H9 (cell line): Measurements from ENCODE around the gene ABCA4. TPM values are rescaled to one million over a fixed set of nuclear protein-coding genes. Genes with fewer than 3 reads are reported as not detected.

Source experiments
- DNase-seq: peaks from one replicate; pipeline ENCODE4 v3.0.0-alpha.2; 2017
- H2AFZ ChIP-seq: one replicate; pipeline ENCODE4 v1.6.1; 2013; ENCODE audit warnings: mild to moderate bottlenecking, low read length, control low read depth, moderate library complexity
- H2AK5ac ChIP-seq: 2 replicates; pipeline ENCODE4 v1.6.1; 2013; ENCODE audit warnings: low read length, control low read depth, mixed read lengths; ENCODE audit not compliant: insufficient read length
- H2BK120ac ChIP-seq: one replicate; pipeline ENCODE4 v1.6.1; 2013; ENCODE audit warnings: low read depth, mild to moderate bottlenecking, low read length, control low read depth, inconsistent platforms; ENCODE audit not compliant: poor library complexity, severe bottlenecking
- H2BK12ac ChIP-seq: 2 replicates; pipeline ENCODE4 v1.6.1; 2013; ENCODE audit warnings: low read length, control low read depth, mixed read lengths, low read depth; ENCODE audit not compliant: insufficient read length
- H2BK15ac ChIP-seq: 2 replicates; pipeline ENCODE4 v1.6.1; 2013; ENCODE audit warnings: low read depth, low read length, control low read depth
- H2BK20ac ChIP-seq: one replicate; pipeline ENCODE4 v1.6.1; 2013; ENCODE audit warnings: low read depth, mild to moderate bottlenecking, low read length, control low read depth, inconsistent platforms; ENCODE audit not compliant: poor library complexity, severe bottlenecking
- H2BK5ac ChIP-seq: 2 replicates; pipeline ENCODE4 v1.6.1; 2013; ENCODE audit warnings: low read length, control low read depth, mixed read lengths; ENCODE audit not compliant: insufficient read length
- H3K14ac ChIP-seq: 2 replicates; pipeline ENCODE4 v1.6.1; 2013; ENCODE audit warnings: low read length, control low read depth; ENCODE audit not compliant: insufficient read depth
- H3K18ac ChIP-seq: 2 replicates; pipeline ENCODE4 v1.6.1; 2013; ENCODE audit warnings: low read depth, mild to moderate bottlenecking, mixed read lengths, low read length, control low read depth; ENCODE audit not compliant: insufficient read length
- H3K23ac ChIP-seq: 2 replicates; pipeline ENCODE4 v1.6.1; 2013; ENCODE audit warnings: low read length, control low read depth, mixed read lengths, low read depth; ENCODE audit not compliant: insufficient read length
- H3K23me2 ChIP-seq: 2 replicates; pipeline ENCODE4 v1.6.1; 2013; ENCODE audit warnings: low read depth, mild to moderate bottlenecking, mixed read lengths, low read length, control low read depth; ENCODE audit not compliant: insufficient read length, poor library complexity, severe bottlenecking
- H3K27ac ChIP-seq: 2 replicates; pipeline ENCODE4 v1.5.1; 2013; ENCODE audit warnings: low read length, control low read depth, mixed read lengths, low read depth; ENCODE audit not compliant: insufficient read length
- H3K27me3 ChIP-seq: 2 replicates; pipeline ENCODE4 v1.6.1; 2013; ENCODE audit warnings: low read length, control low read depth, inconsistent platforms; ENCODE audit not compliant: insufficient read depth
- H3K4ac ChIP-seq: 2 replicates; pipeline ENCODE4 v1.6.1; 2013; ENCODE audit warnings: low read depth, mild to moderate bottlenecking, control low read depth, inconsistent platforms, low read length, moderate library complexity
- H3K4me1 ChIP-seq: 2 replicates; pipeline ENCODE4 v1.6.1; 2013; ENCODE audit warnings: low read length, control low read depth, inconsistent platforms; ENCODE audit not compliant: insufficient read depth
- H3K4me2 ChIP-seq: 2 replicates; pipeline ENCODE4 v1.6.1; 2013; ENCODE audit warnings: low read length, control low read depth, mixed read lengths; ENCODE audit not compliant: insufficient read length, insufficient read depth
- H3K56ac ChIP-seq: 2 replicates; pipeline ENCODE4 v1.6.1; 2013; ENCODE audit warnings: low read depth, mild to moderate bottlenecking, mixed read lengths, low read length, control low read depth; ENCODE audit not compliant: insufficient read length
- H3K79me1 ChIP-seq: 2 replicates; pipeline ENCODE4 v1.6.1; 2013; ENCODE audit warnings: low read depth, mild to moderate bottlenecking, moderate library complexity, low read length, control low read depth, inconsistent platforms; ENCODE audit not compliant: insufficient read depth, poor library complexity, severe bottlenecking
- H3K79me2 ChIP-seq: 2 replicates; pipeline ENCODE4 v1.6.1; 2013; ENCODE audit warnings: low read length, control low read depth, inconsistent platforms; ENCODE audit not compliant: insufficient read depth
- H3K9ac ChIP-seq: 2 replicates; pipeline ENCODE4 v1.6.1; 2013; ENCODE audit warnings: low read length, control low read depth, mixed read lengths; ENCODE audit not compliant: insufficient read length; ENCODE audit errors: extremely low read depth
- H3K9me3 ChIP-seq: one replicate; pipeline ENCODE4 v1.6.1; 2013; ENCODE audit warnings: low read depth, low read length, inconsistent platforms; ENCODE audit not compliant: control insufficient read depth
- H3T11ph ChIP-seq: one replicate; pipeline ENCODE4 v1.6.1; 2013; ENCODE audit warnings: mild to moderate bottlenecking, low read length, control low read depth, inconsistent platforms
- H4K20me1 ChIP-seq: one replicate; pipeline ENCODE4 v1.6.1; 2013; ENCODE audit not compliant: control insufficient read depth, insufficient read length, insufficient read depth
- H4K5ac ChIP-seq: 2 replicates; pipeline ENCODE4 v1.6.1; 2013; ENCODE audit warnings: low read depth, mild to moderate bottlenecking, mixed read lengths, low read length, control low read depth; ENCODE audit not compliant: insufficient read length
- H4K8ac ChIP-seq: replicated peaks from 2 replicates; pipeline ENCODE4 v1.6.1; 2013; ENCODE audit warnings: low read length, control low read depth, mixed read lengths, low read depth; ENCODE audit not compliant: insufficient read length
- H4K91ac ChIP-seq: 2 replicates; pipeline ENCODE4 v1.6.1; 2013; ENCODE audit warnings: low read depth, mild to moderate bottlenecking, moderate library complexity, mixed read lengths, low read length, control low read depth; ENCODE audit not compliant: insufficient read length
- H3K27ac Mint-ChIP-seq, 3 experiments: 2 replicates in 2 of 3; 3 replicates in 1 of 3; pipeline ENCODE4 v1.8.0; 2020 to 2021; ENCODE audit warnings: mixed read lengths in 3 of 3, mild to moderate bottlenecking in 1 of 3, moderate library complexity in 1 of 3
- H3K27me3 Mint-ChIP-seq: 2 replicates; pipeline ENCODE4 v1.8.0; 2021; ENCODE audit warnings: low read depth, mild to moderate bottlenecking, moderate library complexity, mixed read lengths
- H3K36me3 Mint-ChIP-seq, 3 experiments: 2 replicates in 2 of 3; 3 replicates in 1 of 3; pipeline ENCODE4 v1.8.0; 2020 to 2021; ENCODE audit warnings: low read depth in 3 of 3, mixed read lengths in 3 of 3; ENCODE audit not compliant: insufficient read depth in 1 of 3
- H3K4me1 Mint-ChIP-seq, 2 experiments: 2 replicates each; pipeline ENCODE4 v1.8.0; 2020; ENCODE audit warnings: mixed read lengths in 2 of 2
- H3K4me3 Mint-ChIP-seq, 2 experiments: 2 replicates in 1 of 2; 3 replicates in 1 of 2; pipeline ENCODE4 v1.8.0; 2020 to 2021; ENCODE audit warnings: mild to moderate bottlenecking in 2 of 2, mixed read lengths in 2 of 2, moderate library complexity in 1 of 2
- H3K9me3 Mint-ChIP-seq, 2 experiments: 2 replicates in 1 of 2; 3 replicates in 1 of 2; pipeline ENCODE4 v1.8.0; 2020; ENCODE audit warnings: mild to moderate bottlenecking in 2 of 2, mixed read lengths in 2 of 2, moderate library complexity in 1 of 2
- CTCF ChIP-seq: fragments of 200-600 bp; sonication (generic); conservative IDR thresholded peaks from 3 replicates; pipeline ENCODE4 v1.8.0; 2021; ENCODE audit warnings: antibody characterized with exemption, mild to moderate bottlenecking
- WGBS: extraction: QIAGEN DNeasy Blood & Tissue Kit; methylation state at CpG from one replicate; pipeline ENCODE4 v1.1.7; 2013; ENCODE audit warnings: missing lambda C conversion rate, low lambda C conversion rate, mixed read lengths; ENCODE audit not compliant: insufficient read length; ENCODE audit errors: extremely low coverage; 5-methylcytosine and 5-hydroxymethylcytosine counted together
- total RNA-seq: library from RNA; stranded (reverse); gene quantifications from 2 replicates; pipeline ENCODE4 v1.2.1, GENCODE V29; 2021

The ABCA4 gene
- total RNA-seq, 1 experiment from 2014 or later, result not detected

- TF ChIP-seq CTCF, result no peak
- Histone ChIP-seq H3K23me2 (no peaks in the 10 kb centered on the region), H2BK12ac (no peak overlapping the region), H4K91ac (no peak overlapping the region), H3K4ac (no peak overlapping the region), H3K27me3 (no peaks in the 10 kb centered on the region), H4K20me1 (no peaks in the 10 kb centered on the region), H4K5ac (no peak overlapping the region), H3K56ac (no peak overlapping the region), H3K18ac (no peak overlapping the region), H2AFZ (no peak overlapping the region), H3K23ac (no peak overlapping the region), H2BK15ac (no peak overlapping the region), H3K27ac (no peak overlapping the region), H2BK5ac (no peak overlapping the region), H2BK20ac (no peak overlapping the region), H2BK120ac (no peak overlapping the region), H3K79me1 (no peaks in the 10 kb centered on the region), H3K14ac (no peak overlapping the region), H3K4me1 (no peaks in the 10 kb centered on the region), H3T11ph (no peak overlapping the region), H3K9me3 (no peaks in the 10 kb centered on the region), H3K9ac (no peak overlapping the region), H3K4me2 (no peak overlapping the region), H2AK5ac (no peak overlapping the region), H4K8ac (no peak overlapping the region), H3K79me2 (no peaks in the 10 kb centered on the region)
- H3K27me3 Mint-ChIP-seq, result peaks cover 48% of the 10 kb centered on the region
- no CpG with 5 or more reads among the region's 4 CpGs for WGBS
- H3K4me3 Mint-ChIP-seq, result no peak overlapping the region
- peaks cover 8 to 10% of the 10 kb centered on the region in 2 experiments; a peak in 3 of 4 replicates for H3K4me1 Mint-ChIP-seq
- H3K27ac Mint-ChIP-seq, result no peak overlapping the region
- H3K36me3 Mint-ChIP-seq, result no peaks in the 10 kb centered on the region
- DNase-seq, result no peak
- H3K9me3 Mint-ChIP-seq, result no peaks in the 10 kb centered on the region
Observed at GRCh38 chr1:94083681-94084080, 37.3 kb downstream of the ABCA4 start.
